Suppressor macrophage treated with lipopolysaccharide for 1 hour (primary cell): Measurements from ENCODE around the gene CD2AP.
A peak's percentile ranks its signal among the peaks of the same experiment; 100 is the strongest.
"Not testable (repeated sequence)": the region's sequence is repeated elsewhere in the genome, so short reads cannot be mapped to it uniquely, and the experiment has no call there.

Source experiments
- DNase-seq, 3 donors: peaks; one replicate each; pipeline ENCODE4 v3.0.0-alpha.2; 2020 to 2022

Gene CD2AP, protein sequence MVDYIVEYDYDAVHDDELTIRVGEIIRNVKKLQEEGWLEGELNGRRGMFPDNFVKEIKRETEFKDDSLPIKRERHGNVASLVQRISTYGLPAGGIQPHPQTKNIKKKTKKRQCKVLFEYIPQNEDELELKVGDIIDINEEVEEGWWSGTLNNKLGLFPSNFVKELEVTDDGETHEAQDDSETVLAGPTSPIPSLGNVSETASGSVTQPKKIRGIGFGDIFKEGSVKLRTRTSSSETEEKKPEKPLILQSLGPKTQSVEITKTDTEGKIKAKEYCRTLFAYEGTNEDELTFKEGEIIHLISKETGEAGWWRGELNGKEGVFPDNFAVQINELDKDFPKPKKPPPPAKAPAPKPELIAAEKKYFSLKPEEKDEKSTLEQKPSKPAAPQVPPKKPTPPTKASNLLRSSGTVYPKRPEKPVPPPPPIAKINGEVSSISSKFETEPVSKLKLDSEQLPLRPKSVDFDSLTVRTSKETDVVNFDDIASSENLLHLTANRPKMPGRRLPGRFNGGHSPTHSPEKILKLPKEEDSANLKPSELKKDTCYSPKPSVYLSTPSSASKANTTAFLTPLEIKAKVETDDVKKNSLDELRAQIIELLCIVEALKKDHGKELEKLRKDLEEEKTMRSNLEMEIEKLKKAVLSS

DNA sequence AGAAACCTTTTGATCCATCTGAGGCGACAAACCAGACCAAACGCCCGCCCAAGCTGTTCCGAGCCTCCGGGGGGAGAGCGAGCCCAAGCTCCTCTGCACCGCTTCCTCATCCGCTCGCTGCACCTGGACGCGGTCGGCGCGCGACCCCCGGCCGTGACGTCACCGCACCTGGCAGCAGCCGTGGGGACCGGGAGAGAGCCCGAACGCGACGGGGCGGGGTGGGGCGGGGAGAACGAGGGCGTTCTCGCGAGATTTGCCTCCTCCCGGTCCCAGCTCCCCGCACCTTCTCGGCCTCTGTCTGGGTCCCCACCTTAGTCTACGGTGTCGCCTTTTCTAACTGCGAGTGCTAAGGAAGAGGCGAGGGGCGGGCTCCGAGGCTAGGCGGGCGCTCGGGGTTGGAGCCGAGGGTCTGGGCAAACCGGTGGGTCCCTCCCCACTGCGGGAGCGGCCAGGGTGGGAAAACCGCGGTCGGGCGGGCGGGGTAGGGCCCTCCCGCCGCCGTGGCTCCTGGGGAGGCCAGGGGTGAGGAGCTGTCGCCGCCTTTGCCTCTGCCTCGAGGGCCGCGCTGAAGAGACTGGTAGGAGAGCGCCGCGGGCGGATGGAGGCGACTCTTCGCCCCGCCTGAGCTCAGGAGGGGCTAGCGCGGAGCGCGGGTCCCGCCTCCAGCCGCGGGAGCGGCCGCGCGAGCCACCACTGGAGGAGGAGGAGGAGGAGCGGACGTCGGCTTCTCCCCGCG is at the start of gene CD2AP:
Gene CD2AP, plus strand, starts transcription at position 293 of the 736 bp plus-strand sequence. CDS start 456 bp downstream, outside the sequence.
- peak; percentile 75 to 90 (median 86) for DNase-seq

DNA sequence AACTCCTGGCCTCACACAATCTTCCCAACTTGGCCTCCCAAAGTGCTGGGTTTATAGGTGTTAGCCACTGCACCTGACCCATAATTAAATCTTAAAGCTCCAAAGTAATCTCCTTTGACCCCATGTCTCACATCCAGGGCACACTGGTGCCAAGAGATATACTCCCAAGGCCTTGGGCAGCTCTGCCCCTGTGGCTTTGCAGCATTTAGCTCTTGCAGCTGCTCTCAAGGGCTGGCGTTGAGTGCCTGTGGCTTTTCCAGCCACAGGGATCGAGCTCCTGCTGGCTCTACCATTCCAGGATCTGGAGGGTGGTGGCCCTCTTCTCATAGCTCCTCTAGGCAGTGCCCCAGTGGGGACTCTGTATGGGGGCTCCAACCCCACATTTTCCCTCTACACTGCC is 49.3 kb upstream of the CD2AP start:
- no peak for DNase-seq

DNA sequence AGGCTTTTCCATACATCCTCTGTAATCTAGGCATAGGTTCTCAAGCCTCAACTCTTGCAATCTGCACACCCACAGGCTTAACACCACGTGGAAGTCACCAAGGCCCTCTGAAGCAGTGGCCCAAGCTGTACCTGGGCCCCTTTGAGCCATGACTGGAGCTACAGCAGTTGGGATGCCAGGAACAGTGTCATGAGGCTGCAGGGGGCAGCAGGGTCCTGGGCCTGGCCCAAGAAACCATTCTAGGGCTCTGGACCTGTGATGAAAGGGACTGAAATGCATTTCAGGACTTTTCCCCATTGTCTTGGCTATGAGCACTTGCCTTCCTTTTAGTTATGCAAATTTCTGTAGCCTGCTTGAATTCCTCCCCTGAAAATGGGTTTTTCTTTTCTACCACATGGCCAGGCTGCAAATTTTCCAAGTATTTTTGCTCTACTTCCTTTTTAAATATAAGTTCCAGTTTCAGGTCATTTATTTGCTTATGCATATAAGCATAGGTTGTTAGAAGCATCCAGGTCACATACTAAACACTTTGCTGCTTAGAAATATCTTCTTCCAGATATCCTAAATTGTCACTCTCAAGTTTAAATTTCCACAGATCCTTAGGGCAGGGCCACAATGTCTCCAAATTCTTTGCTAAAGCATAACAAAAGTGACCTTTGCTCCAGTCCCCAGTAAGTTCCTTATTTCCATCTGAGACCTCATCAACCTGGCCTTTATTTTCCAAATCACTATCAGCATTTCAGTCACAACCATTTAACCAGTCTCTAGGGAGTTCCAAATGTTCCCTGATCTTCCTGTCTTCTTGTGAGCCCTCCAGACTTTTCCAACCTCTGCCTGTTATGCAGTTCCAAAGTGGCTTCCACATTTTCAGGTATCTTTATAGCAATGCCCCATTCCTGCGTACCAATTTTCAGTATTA is 48.6 kb upstream of the CD2AP start:
- no peak for DNase-seq

DNA sequence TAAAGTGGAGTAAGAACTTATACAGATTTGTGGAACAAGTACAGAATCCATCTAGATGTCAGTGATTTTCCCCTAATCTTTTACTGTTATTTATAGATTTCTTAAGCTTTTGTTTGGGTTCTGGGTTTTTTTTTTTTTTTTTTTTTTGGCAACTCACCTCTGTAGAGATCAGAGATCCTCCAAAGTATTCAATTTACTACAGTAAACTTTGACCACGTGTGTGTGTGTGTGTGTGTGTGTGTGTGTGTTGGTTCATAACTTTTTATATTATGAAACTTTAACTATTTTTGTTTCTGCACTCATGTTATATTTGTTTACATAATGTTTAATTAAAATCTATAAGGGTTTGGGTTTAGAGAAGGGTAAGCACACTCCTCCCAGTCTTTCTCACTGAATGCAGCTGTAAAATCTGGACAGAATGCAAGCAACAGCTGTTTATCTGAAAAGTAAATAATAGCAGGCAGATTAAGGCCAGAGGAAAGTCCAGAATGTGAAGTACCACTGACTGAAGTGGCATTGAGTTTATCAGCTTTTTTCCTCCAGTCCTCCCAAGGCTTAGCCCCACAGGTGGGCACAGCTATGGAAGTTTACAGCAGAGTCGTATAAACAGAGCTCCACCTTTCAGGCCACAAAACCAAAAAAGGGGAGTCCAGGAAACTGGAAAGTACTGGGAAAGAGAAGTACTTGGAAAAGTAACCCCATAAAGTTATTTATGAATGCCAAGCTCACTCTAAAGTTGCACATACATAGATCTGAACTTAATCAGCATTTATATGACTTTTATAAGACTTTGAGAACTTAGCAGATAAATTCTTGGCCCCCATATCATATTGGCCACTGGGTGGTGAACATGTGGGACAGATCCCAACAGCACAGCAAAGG is 43.0 kb upstream of the CD2AP start:
- DNase-seq = no peak

DNA sequence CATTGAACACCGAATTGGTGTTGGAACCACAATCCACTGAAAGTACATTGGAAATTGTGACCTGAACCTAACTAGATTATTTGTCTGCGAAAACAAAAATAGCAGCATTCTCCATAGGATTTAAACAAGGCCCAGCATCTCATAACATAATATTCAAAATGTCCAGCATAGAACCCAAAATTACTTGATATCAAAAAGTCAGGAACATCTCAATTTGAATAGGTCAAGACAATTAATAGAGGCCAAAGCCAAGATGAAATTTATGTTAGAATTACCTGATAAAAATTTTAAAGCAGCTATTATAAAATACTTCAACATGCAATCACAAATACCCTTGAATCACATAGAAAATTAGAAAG is 42.4 kb upstream of the CD2AP start:
- no peak for DNase-seq

DNA sequence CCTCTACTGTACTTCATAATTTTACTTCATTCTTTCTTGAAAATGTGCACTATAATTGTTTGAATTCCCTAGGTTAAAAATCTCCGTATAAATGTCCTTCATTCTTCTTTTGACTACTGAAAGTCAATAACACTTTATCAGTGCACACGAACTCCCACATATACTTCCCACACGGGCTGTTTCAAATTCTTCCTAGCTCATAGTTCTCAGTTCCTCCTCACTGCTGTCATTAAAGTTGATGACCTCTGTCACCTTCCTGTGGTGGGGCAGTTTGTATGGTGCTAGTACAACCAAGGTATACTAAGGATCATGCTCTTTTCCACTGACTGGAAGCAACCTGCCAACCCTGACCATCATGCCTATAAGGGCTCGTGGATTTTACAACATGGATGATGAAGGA is 40.0 kb upstream of the CD2AP start:
- DNase-seq = peak; percentile 61 to 73 (median 72)

DNA sequence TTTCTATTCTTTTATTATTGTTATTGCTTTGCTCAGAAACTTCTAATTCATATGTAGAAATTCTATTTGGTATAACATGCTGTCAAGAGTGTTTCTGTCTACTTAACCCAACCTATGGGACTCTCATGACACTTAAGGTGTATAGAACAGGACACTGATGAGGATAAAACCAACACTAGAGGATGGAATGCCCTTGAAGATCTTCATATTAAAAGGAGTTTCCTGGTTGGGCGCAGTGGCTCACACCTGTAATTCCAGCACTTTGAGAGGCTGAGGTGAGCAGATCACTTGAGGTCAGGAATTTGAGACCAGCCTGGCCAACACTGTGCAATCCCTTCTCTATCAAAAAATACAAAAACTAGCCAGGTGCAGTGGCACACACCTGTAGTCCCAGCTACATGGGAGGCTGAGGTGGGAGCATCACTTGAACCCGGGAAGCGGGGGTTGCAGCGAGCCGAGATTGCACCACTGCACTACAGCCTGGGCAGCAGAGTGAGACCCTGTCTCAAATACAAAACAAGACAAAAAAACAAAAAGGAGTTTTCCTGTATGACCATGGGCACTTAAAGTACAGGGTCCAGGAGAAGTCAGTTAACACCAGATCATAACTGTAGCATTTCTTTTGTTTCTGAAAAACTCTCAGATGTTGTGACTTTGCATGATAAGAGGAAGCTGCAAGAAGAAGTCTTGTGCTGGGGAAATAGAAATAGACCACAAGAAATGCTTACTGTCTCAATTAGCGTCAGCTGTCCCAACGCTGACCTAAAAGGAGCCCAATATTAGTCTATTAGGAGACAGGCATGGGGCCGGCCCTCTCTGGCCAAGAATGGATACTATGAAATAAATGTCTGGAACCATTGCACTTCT is 38.9 kb upstream of the CD2AP start:
- DNase-seq = peak; percentile 70 to 78 (median 76)

DNA sequence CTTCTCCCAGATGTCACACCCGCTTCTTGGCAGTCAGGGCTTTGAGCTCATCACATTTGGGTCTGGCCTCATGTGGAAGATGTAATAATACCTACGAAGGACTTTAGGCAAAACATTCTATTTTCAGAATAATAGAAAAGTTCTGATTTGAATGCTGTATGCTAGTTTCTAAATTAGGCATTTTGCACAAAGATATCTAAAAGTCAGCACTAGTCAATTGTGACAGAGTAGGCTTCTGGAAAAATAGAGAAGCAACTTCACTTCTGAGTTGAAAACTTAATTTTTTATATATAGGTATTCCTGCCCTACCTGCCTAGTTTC is 38.3 kb upstream of the CD2AP start:
- no peak for DNase-seq

DNA sequence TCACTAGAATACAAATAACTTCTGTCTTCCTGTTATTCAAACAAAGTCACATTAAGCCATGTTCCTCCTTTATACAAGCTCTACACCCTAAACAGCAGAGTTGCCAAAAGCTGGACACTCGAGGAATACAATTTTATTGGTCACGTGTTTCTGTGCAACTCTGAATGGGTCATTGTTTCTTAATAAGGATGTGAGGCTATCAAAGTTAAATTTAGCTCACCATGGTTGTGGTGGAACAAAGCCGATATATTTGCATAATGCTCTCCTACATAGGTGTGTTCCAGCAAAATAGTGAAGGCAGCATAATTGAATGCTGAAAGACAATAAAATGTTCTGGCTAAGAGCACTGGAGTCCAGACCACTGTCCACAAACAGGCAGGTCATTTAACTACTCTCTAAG is 36.9 kb upstream of the CD2AP start:
- DNase-seq = peak; percentile 26 to 53 (median 44)

DNA sequence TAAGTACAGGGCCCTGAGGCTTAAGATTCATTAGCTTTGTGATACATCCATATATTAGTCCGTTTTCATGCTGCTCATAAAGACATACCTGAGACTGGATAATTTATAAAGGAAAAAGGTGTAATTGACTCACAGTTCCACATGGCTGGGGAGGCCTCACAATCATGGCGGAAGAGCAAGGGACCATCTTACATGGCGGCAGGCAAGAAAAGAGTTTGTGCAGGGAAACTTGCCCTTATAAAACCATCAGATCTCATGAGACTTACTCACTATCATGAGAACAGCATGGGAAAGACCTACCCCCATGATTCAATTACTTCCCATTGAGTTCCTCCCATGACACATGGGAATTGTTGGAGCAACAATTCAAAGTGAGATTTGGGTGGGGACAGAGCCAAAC is 32.6 kb upstream of the CD2AP start:
- DNase-seq = not testable (repeated sequence)

DNA sequence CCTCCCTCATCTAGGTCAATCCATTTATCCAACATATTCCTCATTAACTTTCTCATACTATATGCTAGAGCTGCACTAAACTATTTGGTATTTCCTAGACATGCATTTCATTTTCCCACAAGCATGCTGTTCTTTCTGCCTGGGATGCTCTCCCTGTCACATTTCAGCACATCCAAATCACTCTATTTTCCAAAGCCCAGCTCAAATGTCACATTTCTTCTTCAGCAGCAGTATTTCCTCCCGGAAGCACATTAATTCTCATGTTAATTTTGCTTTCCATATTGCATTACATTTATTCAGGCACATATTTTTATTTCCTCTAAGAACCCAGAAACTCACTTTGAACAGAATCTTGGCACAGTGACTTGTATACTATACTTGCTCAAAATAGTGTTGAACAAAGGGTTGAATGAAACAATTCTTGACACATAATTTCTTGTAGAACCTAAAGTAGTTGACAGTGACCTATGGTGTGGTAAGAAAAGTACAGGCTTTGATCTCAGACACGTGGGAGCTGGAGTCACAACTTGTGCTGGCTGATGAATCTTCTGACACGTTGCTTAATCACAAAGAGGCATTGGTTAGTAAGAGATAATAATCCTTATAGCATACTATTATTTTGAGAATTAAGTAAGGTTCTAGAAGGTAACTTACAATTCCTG is 30.8 kb upstream of the CD2AP start:
- peak; percentile 45 to 58 (median 49) for DNase-seq

DNA sequence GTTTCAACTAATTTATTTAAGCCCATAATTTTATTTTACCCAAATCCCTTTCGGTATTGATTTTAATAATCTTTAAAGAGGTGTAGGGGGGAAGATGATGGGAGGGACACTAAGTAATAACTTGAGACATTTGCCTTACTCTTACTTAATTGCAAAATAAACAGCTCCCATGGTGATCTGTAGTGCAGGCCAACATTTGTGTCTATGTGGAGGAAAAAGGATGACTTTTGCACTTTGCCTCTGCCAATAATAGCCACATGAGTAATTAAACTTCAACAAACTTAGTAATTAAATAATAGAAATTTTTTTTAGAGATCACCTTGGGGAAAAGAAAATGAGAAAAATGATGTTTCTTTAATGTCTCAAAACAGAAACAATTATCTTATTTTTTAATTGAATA is 29.9 kb upstream of the CD2AP start:
- no peak for DNase-seq

DNA sequence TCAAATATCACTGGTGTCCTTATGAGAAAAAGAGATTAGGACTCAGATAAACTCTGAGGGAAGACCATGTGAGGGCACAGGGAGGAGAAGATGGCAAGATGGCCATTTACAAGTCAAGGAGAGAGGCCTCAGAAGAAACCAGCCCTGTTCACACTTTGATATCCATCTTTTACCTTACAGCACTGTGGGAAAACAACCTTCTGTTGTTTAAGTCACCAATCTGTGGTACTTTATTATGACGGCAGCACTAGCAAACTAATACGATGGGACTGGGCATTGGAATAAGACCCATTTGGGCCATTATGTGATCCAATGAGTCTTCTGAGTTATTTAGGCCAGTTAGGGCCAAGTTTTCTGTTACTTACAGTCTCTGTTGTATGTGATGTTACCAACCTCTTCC is 26.4 kb upstream of the CD2AP start:
- DNase-seq = no peak

DNA sequence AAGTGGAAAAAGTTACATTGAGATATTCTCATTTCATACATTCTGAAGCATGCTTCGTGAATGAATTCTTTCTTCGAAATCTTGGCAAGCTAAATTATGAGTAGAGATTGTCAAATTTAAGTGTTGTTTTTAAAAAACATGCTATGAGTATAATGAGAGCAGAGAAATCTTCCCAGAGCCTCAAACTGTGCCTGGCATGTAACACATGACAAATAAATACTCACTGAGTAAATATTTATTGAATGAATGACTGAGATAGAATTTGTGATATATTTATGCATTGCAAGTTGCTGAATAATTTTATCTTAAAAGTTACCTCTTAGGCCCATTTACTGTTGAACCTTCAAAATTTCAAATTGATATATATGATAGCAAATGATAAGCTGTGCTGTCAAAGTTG is 24.7 kb upstream of the CD2AP start:
- no peak for DNase-seq

DNA sequence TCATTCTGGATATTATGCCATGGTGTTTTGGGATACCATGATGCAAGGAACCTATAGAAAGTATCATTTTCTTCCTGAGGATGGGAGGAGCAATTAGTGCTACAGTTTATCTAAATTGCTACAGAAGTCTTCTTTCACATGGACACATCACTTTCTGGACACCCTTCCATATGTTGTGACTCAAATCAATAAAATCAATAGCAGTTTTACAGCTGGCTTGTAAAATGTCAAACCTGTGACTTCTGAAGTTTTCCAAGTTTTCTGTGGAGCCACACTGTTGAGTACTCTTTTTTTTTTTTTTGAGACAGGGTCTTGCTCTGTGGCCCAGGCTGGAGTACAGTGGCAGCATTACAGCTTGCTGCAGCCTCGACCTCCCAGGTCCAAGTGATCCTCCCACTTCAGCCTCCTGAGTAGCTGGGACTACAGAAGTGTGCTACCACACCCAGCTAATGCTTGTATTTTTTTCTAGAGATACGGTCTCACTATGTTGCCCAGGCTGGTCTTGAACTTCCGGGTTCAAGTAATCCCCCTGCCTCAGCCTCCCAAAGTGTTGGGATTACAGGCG is 24.1 kb upstream of the CD2AP start:
- no peak for DNase-seq

DNA sequence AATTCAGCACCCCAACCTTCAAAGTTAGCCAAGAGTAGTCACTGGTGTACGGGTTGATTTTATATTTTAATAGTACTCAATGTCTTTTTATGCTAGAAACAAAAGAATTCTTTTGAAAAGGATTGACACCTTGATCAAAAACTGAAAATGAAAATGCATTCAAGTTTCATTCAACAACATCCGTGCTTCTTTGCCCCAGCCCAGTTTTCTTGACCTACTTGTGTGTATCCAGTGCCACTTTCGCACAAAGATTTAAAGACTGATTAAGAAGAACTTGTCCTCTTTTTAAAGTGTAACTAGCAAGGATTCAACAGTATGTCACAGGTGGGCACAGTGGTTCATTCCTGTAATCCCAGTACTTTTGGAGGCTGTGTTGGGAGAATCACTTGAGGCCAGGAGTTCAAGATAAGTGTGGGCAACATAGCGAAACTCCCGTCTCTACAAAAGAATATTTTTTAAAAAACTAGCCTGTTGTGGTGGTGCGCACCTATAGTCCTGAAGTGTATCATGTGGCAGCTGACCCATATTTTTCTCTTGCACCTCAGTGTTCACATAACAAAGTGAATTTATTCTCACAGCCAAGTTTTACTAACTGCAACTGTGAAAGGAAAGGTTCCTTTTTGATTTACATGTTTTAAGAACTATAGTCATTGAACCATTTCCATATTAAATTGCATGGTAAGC is 22.7 kb upstream of the CD2AP start:
- DNase-seq = no peak

DNA sequence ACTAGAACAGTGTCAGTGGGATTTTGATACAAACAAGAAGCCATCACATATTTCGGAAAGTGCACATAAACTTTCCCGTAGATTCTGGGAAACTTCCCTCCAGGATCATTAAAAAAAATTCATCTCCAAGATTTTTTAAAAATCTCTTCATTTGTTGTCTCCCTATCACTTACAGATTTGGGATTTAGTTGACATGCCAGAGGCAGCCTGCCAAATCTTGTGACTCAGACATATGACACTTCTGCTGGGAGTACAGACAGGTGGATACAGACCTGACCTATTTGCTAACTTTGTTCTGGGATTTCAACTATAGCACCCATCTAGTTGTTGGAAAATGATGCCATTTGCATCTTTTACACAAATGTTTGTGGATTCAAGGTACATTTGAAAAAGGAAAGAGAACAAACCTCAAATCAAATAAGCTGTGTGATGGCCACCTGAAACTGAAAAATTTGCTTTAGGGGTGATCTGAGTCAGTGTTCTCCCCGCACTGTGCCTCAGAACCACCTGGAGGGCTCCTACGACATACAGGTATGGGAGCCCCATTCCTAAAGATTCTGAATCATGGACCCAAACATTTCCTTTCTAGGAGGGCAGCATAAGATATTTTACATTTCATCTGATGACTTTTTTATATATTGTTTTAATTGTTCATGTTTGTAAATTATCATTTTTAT is 21.9 kb upstream of the CD2AP start:
- DNase-seq = no peak

DNA sequence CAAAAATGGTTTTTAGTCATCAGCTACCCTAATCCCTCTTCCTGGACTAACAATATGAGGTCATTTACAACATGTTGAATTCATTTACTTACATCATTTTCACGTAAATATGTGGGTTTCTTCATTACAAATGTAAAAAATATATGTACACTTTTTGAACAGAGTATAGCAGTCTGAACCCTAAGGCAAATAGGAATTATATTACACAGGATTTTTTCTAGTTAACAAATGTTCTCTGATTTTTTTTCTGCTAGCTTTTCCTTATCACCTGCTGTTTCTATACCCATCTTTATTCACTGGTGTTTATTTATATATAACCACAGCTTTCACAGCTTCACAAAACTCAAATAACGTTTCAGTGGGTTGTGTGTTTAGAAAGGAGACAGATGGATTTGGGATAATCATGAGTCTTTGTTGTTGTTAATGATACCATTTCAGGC is 21.0 kb upstream of the CD2AP start:
- no peak for DNase-seq

DNA sequence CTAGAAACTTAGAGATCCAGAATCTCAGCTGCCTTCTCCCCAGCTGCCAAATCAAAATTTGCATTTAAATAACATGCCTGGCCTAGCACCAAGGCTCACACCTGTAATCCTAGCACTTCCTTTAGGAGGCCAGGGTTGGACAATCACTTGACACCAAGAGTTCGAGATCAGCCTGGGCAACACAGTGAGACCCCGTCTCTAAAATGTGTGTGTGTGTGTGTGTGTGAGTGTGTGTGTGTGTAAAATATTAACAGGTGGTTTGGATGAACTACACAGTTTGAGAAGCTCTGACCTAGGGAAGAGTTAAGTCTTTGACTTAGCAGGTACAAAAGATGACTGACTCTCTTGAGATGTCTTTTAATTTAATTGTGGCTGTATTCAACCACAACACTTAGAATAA is 20.2 kb upstream of the CD2AP start:
- DNase-seq = no peak
